Measurements from ENCODE around the gene GALNT1.

Gene GALNT1

DNA sequence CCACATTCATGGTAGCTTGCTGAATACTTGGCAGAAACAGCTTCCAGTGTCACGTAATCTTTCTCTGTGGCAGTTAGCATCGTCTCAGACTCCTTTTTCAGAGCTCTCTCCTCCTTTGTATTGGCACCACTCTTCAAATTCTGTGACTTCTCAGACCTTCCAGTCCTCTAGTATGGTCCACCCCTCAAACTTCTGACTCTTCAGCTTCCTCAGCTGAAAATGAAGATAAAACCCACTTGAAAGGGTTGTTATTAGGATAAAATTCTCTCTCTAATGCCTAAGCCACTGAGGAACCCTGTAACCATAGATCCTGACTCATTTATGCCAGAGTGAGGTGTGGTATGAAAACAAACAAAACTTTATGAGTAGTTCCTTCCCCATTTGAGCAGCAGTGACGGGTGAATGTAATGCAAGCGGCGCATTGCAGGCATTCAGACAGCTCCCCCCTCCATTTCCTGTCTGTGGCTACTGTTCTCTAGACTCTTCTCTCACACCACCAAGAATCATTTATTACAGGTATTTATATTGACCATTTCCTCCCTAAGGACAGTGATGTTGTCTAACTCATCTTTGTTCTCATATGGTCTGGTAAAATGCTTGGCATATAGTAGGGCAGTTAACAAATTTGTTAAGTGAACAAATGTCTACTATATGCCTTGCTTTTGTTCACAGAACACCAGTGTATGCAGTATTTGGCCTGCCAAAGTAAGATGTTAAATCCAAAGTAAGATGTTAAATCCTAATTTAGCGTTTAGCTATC, 35.3 kb downstream of the GALNT1 start:
- H3K4me3 ChIP-seq (replicated peaks; ENCODE audit: low read depth, low read length), result no peak overlapping the region
- peak; percentile 59 for DNase-seq (ENCODE audit: extremely low read depth, low read depth)
- TF ChIP-seq, protein P1, sequence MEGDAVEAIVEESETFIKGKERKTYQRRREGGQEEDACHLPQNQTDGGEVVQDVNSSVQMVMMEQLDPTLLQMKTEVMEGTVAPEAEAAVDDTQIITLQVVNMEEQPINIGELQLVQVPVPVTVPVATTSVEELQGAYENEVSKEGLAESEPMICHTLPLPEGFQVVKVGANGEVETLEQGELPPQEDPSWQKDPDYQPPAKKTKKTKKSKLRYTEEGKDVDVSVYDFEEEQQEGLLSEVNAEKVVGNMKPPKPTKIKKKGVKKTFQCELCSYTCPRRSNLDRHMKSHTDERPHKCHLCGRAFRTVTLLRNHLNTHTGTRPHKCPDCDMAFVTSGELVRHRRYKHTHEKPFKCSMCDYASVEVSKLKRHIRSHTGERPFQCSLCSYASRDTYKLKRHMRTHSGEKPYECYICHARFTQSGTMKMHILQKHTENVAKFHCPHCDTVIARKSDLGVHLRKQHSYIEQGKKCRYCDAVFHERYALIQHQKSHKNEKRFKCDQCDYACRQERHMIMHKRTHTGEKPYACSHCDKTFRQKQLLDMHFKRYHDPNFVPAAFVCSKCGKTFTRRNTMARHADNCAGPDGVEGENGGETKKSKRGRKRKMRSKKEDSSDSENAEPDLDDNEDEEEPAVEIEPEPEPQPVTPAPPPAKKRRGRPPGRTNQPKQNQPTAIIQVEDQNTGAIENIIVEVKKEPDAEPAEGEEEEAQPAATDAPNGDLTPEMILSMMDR (IDR thresholded peaks at IDR 0.05; ENCODE audit: low read depth, low read length, missing control alignments), result no peak

DNA sequence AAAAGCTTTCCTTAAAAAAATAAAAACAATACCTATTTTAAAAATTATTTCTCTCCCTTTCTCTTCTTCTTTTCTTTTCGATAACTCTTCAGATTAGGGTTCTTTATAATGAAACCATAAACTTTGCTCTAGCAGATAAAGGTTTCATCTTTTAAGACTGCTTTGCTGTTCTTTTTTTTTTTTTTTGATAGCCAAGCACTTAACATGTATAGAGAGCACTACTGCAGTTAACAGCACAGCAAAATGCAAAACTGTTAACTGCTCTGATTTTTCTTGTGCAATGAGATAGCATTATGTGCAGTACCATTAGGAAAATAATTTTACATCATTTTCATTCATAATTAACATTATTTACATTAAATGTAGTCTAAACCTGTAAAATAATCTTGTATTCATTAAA, 36.3 kb downstream of the GALNT1 start:
- TF ChIP-seq, protein P1 (IDR thresholded peaks at IDR 0.05; ENCODE audit: low read depth, low read length, missing control alignments), result no peak
- H3K4me3 ChIP-seq (replicated peaks; ENCODE audit: low read depth, low read length), result no peak overlapping the region

DNA sequence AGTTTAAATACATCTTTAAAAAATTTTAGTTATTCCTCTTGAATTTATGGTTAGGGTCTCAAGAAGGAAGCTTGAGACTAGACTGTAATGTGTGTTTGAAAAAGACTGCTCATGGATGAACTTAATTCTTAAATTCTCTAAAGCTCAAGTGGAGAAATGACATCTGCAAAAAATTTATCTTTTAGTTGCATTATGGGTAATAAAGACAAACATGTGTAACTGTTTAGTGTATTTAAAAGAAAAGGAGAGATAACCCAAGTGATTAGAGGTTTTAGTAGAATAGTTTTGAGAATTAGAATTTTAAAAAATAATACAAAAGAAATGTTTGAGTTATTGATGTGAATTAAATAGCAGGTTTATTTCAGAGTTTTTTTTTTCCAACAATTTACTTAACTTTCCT, 36.7 kb downstream of the GALNT1 start:
- DNase-seq (ENCODE audit: extremely low read depth, low read depth), result no peak
- no peak overlapping the region for H3K4me3 ChIP-seq (replicated peaks; ENCODE audit: low read depth, low read length)
- TF ChIP-seq, protein P1 (IDR thresholded peaks at IDR 0.05; ENCODE audit: low read depth, low read length, missing control alignments), result no peak

More for the DNA sequence above, 36.3 kb downstream of the GALNT1 start:
- DNase-seq (ENCODE audit: extremely low read depth, low read depth), result no peak

DNA sequence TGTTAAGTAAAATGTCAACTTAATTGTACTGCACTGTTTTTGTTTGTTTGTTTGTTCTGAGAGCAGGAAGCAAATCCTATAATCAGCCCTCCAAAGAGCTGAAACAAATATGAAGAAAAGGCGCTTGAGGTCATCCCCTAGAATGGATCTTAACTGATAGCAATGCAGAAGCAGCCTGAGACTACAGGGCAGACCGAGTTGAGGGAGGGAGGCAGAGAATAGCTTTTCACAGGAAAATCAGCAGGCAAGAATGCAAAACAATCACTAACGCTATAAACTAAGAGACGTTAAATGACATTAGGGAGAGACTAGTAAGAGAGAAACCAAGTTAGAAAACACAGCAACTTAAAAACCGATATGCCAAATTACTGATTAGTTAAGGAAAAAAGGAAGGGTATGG, 37.2 kb downstream of the GALNT1 start:
- H3K4me3 ChIP-seq (replicated peaks; ENCODE audit: low read depth, low read length), result no peak overlapping the region
- DNase-seq (ENCODE audit: extremely low read depth, low read depth), result no peak
- TF ChIP-seq, protein P1 (IDR thresholded peaks at IDR 0.05; ENCODE audit: low read depth, low read length, missing control alignments), result no peak

DNA sequence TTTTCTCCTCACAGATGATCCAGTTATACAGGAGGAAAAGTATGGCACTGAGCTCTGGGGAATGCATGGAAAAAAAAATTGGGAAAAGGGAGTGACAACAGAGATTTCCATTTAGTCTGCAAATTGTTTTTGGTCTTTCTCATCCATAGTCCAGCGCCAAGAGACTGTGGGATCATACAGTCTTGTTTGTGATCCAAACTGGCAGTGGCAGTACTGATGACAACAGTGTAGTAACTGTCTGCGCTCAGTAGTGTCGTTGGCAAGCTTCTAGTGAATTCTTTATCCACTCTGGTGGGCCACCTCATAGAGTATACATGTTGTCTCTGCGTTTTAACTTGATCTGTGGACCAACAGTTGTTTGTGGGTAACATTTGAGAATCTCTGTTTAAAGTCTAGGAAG, 37.9 kb downstream of the GALNT1 start:
- no peak for DNase-seq (ENCODE audit: extremely low read depth, low read depth)
- TF ChIP-seq, protein P1 (IDR thresholded peaks at IDR 0.05; ENCODE audit: low read depth, low read length, missing control alignments), result no peak
- no peak overlapping the region for H3K4me3 ChIP-seq (replicated peaks; ENCODE audit: low read depth, low read length)

DNA sequence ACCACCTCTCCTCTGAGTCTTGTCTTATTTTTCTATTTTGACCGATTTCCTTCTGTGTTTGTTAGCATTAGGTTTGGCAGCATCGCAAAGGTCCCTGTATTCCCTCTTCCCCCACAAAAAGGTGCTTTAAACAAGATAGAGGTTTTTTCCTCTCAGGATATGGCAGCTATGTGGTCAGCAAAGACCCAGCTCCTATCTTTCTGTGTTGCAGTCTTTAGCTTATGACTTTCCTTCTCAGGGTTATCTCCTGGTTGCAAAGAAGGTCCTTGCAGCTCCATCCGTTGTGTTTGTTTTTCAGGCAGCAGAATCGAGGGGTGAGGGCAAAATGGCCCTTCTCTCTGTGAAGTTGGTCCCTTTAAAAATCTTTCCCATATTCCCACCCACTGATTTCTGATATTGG, 38.4 kb downstream of the GALNT1 start:
- TF ChIP-seq, protein P1 (IDR thresholded peaks at IDR 0.05; ENCODE audit: low read depth, low read length, missing control alignments), result no peak
- no peak overlapping the region for H3K4me3 ChIP-seq (replicated peaks; ENCODE audit: low read depth, low read length)
- DNase-seq (ENCODE audit: extremely low read depth, low read depth), result no peak

DNA sequence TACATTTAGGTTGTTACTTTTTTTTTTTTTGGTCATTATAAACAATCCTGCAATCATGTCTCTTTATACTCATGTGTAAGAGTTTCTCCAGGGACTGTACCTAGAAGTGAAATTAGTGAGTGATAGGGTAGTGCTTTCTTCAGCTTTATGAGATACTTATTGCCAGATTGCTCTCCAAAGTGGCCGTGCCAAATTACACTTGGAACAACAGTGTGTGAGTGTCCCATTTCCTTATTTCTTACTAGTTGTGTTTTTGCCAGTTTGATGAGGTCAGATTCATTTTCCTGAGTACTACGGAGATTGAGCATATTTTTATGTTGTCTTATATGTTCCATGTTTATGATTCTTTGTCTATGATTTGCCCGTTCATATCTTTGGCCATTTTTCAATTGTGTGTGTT, 39.2 kb downstream of the GALNT1 start:
- DNase-seq (ENCODE audit: extremely low read depth, low read depth), result no peak
- H3K4me3 ChIP-seq (replicated peaks; ENCODE audit: low read depth, low read length), result no peak overlapping the region
- TF ChIP-seq, protein P1 (IDR thresholded peaks at IDR 0.05; ENCODE audit: low read depth, low read length, missing control alignments), result no peak

All from HFF-Myc (cell line).